ENCODE measurements around the gene FMNL2. TPM values are rescaled to one million over a fixed set of nuclear protein-coding genes. Genes with fewer than 3 reads are reported as not detected.

The FMNL2 gene
- total and polyA plus RNA-seq, 2 experiments from 2014 or later = 16.5 to 45.4 TPM

DNA sequence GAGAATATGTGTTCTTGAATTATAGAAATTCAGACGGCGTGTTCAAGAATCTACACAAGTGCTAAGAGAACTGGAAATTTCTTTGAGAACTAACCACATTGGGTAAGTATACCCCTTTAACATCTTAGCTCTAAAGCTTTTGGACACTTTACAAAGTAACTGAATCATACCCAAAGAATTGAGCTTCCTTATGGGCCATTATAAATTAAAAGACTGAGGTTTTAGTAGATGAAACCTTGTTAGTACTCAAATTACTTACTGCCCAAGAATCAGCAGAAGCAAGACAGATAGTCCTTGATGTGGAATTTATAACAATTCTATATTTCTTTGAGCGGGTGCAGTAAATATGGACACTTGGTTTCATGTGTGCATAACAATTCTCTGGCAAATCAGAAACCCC lies 214.0 kb downstream of the FMNL2 start:
- Histone ChIP-seq H2AFZ (no peak overlapping the region), H3K4me3 (no peak overlapping the region), H4K20me1 (replicated peaks; ENCODE audit: insufficient read depth) (no peaks in the 10 kb centered on the region), H3K4me2 (no peak overlapping the region), H3K4me1 (ENCODE audit: insufficient read depth) (no peaks in the 10 kb centered on the region), H3K27me3 (ENCODE audit: insufficient read depth) (no peaks in the 10 kb centered on the region), H3F3A (replicated peaks; ENCODE audit: low read depth) (no peaks in the 10 kb centered on the region), H3K36me3 (ENCODE audit: insufficient read depth) (no peaks in the 10 kb centered on the region), H3K27ac (ENCODE audit: low read depth) (0 out of 2 replicates have a peak overlapping the region, but pooled peaks have one; percentile 2), H3K79me2 (replicated peaks; ENCODE audit: insufficient read depth) (no peaks in the 10 kb centered on the region), H3K9me2 (ENCODE audit: insufficient read depth) (no peaks in the 10 kb centered on the region)
- Mint-ChIP-seq H3K36me3 (ENCODE audit: low read depth) (no peaks in the 10 kb centered on the region; the same call in 1 of the 3 replicates), H3K27ac (no peak overlapping the region), H3K4me3 (no peak overlapping the region), H3K4me1 (peaks cover 14% of the 10 kb centered on the region; the same call in 2 of the 3 replicates), H3K9me3 (no peaks in the 10 kb centered on the region), H3K27me3 (ENCODE audit: insufficient read depth, low read depth, poor library complexity) (peaks cover 3% of the 10 kb centered on the region)
- no peak for ATAC-seq
- DNase-seq (ENCODE audit: low spot score) = no peak
- TF ChIP-seq, protein P1, sequence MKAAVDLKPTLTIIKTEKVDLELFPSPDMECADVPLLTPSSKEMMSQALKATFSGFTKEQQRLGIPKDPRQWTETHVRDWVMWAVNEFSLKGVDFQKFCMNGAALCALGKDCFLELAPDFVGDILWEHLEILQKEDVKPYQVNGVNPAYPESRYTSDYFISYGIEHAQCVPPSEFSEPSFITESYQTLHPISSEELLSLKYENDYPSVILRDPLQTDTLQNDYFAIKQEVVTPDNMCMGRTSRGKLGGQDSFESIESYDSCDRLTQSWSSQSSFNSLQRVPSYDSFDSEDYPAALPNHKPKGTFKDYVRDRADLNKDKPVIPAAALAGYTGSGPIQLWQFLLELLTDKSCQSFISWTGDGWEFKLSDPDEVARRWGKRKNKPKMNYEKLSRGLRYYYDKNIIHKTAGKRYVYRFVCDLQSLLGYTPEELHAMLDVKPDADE (IDR thresholded peaks at IDR 0.05) = no peak
- TF ChIP-seq, protein P2, sequence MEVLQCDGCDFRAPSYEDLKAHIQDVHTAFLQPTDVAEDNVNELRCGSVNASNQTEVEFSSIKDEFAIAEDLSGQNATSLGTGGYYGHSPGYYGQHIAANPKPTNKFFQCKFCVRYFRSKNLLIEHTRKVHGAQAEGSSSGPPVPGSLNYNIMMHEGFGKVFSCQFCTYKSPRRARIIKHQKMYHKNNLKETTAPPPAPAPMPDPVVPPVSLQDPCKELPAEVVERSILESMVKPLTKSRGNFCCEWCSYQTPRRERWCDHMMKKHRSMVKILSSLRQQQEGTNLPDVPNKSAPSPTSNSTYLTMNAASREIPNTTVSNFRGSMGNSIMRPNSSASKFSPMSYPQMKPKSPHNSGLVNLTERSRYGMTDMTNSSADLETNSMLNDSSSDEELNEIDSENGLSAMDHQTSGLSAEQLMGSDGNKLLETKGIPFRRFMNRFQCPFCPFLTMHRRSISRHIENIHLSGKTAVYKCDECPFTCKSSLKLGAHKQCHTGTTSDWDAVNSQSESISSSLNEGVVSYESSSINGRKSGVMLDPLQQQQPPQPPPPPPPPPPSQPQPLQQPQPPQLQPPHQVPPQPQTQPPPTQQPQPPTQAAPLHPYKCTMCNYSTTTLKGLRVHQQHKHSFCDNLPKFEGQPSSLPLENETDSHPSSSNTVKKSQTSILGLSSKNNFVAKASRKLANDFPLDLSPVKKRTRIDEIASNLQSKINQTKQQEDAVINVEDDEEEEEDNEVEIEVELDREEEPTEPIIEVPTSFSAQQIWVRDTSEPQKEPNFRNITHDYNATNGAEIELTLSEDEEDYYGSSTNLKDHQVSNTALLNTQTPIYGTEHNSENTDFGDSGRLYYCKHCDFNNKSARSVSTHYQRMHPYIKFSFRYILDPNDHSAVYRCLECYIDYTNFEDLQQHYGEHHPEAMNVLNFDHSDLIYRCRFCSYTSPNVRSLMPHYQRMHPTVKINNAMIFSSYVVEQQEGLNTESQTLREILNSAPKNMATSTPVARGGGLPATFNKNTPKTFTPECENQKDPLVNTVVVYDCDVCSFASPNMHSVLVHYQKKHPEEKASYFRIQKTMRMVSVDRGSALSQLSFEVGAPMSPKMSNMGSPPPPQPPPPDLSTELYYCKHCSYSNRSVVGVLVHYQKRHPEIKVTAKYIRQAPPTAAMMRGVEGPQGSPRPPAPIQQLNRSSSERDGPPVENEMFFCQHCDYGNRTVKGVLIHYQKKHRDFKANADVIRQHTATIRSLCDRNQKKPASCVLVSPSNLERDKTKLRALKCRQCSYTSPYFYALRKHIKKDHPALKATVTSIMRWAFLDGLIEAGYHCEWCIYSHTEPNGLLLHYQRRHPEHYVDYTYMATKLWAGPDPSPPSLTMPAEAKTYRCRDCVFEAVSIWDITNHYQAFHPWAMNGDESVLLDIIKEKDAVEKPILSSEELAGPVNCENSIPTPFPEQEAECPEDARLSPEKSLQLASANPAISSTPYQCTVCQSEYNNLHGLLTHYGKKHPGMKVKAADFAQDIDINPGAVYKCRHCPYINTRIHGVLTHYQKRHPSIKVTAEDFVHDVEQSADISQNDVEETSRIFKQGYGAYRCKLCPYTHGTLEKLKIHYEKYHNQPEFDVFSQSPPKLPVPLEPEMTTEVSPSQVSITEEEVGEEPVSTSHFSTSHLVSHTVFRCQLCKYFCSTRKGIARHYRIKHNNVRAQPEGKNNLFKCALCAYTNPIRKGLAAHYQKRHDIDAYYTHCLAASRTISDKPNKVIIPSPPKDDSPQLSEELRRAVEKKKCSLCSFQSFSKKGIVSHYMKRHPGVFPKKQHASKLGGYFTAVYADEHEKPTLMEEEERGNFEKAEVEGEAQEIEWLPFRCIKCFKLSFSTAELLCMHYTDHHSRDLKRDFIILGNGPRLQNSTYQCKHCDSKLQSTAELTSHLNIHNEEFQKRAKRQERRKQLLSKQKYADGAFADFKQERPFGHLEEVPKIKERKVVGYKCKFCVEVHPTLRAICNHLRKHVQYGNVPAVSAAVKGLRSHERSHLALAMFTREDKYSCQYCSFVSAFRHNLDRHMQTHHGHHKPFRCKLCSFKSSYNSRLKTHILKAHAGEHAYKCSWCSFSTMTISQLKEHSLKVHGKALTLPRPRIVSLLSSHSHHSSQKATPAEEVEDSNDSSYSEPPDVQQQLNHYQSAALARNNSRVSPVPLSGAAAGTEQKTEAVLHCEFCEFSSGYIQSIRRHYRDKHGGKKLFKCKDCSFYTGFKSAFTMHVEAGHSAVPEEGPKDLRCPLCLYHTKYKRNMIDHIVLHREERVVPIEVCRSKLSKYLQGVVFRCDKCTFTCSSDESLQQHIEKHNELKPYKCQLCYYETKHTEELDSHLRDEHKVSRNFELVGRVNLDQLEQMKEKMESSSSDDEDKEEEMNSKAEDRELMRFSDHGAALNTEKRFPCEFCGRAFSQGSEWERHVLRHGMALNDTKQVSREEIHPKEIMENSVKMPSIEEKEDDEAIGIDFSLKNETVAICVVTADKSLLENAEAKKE (CRISPR knock-in tag; IDR thresholded peaks at IDR 0.05) = no peak
- TF ChIP-seq ZNF331 (CRISPR knock-in tag; IDR thresholded peaks at IDR 0.05; ENCODE audit: low read depth) = no peak
- no peak for TF ChIP-seq POLR2AphosphoS5 (IDR thresholded peaks at IDR 0.05; ENCODE audit: low read depth)
- TF ChIP-seq, protein P3, sequence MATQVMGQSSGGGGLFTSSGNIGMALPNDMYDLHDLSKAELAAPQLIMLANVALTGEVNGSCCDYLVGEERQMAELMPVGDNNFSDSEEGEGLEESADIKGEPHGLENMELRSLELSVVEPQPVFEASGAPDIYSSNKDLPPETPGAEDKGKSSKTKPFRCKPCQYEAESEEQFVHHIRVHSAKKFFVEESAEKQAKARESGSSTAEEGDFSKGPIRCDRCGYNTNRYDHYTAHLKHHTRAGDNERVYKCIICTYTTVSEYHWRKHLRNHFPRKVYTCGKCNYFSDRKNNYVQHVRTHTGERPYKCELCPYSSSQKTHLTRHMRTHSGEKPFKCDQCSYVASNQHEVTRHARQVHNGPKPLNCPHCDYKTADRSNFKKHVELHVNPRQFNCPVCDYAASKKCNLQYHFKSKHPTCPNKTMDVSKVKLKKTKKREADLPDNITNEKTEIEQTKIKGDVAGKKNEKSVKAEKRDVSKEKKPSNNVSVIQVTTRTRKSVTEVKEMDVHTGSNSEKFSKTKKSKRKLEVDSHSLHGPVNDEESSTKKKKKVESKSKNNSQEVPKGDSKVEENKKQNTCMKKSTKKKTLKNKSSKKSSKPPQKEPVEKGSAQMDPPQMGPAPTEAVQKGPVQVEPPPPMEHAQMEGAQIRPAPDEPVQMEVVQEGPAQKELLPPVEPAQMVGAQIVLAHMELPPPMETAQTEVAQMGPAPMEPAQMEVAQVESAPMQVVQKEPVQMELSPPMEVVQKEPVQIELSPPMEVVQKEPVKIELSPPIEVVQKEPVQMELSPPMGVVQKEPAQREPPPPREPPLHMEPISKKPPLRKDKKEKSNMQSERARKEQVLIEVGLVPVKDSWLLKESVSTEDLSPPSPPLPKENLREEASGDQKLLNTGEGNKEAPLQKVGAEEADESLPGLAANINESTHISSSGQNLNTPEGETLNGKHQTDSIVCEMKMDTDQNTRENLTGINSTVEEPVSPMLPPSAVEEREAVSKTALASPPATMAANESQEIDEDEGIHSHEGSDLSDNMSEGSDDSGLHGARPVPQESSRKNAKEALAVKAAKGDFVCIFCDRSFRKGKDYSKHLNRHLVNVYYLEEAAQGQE (IDR thresholded peaks at IDR 0.05; ENCODE audit: unreplicated experiment) = no peak
- no peak for TF ChIP-seq EZH2phosphoT487 (IDR thresholded peaks at IDR 0.05; ENCODE audit: unreplicated experiment)
